Measurements from ENCODE around the gene ARSD. TPM values are rescaled to one million over a fixed set of nuclear protein-coding genes. Genes with fewer than 3 reads are reported as not detected.
A peak's percentile ranks its signal among the peaks of the same experiment; 100 is the strongest.

ARSD gene
- polyA plus RNA-seq, 3 donors, result 47.3 to 84.1 (median 48.1) TPM

GRCh38 chrX:2874222-2875135 is 54.7 kb downstream of the ARSD start:
- no peak for DNase-seq (ENCODE audit: extremely low read depth in 1 of 11, low read depth in 9 of 11, low spot score in 4 of 11)

DNA sequence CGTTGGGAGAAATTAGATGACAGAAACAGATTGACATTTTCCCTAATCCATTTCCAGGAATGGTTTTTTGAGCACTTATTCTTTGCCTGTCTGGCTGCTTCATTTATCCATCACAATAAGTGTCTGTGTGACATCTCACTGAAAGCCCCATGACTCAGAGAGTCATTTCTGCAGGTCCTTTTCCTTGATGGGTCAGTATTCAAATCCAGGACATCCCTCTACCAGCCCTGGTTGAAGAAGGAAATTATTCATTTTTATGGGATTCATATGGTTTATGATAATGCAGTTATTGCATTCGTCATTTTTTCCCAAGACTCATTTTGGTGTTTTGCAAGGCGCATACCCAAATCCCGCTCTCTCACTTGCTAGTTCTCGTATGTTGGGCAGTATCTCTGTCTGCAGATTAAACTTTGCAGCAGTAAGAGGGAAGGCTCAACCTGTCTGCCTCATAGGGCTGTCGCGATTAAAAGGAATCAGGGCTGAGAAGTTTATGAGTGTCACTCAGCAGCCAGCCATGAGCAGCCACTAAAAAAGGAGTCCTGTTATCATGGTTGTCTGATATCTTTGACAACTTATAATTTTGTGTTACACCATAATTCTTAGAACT is 56.4 kb downstream of the ARSD start:
- DNase-seq (ENCODE audit: extremely low read depth in 1 of 11, low read depth in 9 of 11, low spot score in 4 of 11), result no peak

DNA sequence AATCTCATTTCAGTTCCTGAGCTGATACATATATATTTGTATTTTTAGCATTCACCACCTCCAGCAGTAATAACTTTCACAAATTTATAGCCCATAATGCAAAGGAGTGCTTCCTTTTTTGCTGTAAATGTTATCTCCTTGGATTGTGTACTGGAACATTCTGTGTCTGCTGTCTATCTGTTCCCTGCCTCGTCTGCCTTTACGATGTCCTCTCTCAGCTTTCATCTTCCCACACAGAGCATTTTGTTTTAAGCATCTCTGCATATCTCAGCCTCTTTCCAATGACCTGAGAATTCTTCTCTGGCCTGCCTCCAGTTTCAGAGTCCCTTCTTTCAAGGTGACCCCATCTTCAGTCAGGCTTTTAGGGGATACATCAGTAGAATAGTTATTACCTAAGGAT is 57.3 kb downstream of the ARSD start:
- DNase-seq (ENCODE audit: extremely low read depth in 1 of 11, low read depth in 9 of 11, low spot score in 4 of 11), result no peak

- no peak for DNase-seq (ENCODE audit: extremely low read depth in 1 of 11, low read depth in 9 of 11, low spot score in 4 of 11)
These were observed 58.5 kb downstream of the ARSD start for GRCh38 chrX:2870650-2871049.

GRCh38 chrX:2867206-2867605 is 61.9 kb downstream of the ARSD start:
- DNase-seq (ENCODE audit: extremely low read depth in 1 of 11, low read depth in 9 of 11, low spot score in 4 of 11), result no peak

GRCh38 chrX:2863646-2864045 is 65.5 kb downstream of the ARSD start:
- DNase-seq (ENCODE audit: extremely low read depth in 1 of 11, low read depth in 9 of 11, low spot score in 4 of 11), result peak in 1 of 11 donors; percentile 14

DNA sequence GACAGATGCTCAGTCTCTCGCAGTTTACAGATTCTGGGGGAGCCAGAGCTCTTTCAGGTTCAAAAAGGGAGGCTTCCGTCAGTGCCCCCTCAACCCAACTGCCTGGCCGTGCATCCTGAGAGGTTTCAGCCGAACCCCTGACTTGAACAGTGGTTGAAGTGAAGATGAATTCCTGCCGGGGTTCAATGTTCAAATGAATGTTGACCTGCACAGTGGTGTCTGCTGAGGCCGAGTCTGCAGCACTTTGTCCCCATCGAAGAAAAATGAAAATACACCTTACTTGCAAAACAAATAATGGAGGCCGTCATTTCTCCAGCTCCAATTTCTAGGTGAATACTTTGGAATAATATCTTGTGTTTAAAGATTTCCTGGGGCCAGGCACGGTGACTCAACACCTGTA is 66.7 kb downstream of the ARSD start:
- no peak for DNase-seq (ENCODE audit: extremely low read depth in 1 of 11, low read depth in 9 of 11, low spot score in 4 of 11)

DNA sequence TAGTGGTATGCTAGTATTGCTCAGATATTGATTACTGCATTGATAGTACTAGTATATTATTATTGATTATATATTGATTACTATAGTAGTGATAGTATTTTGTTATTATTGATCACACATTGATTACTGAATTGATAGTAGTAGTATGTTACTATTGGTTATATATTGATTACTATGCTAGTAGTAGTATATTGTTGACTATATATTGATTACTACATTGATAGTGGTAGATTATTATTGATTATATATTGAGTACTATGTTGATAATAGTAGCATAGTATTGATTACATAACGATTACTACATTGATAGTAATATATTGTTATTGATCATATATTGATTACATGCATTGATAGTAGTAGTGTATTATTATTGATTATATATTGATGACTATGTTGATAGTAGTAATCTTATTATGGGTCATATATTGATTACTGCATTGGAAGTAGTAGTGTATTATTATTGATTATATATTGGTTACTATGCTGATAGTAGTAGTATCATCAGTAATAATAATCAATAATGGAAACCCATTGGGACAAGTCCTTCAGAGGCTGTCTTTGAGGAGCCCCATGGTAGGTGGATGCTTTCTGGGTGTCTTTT is 69.8 kb downstream of the ARSD start:
- DNase-seq (ENCODE audit: extremely low read depth in 1 of 11, low read depth in 9 of 11, low spot score in 4 of 11), result no peak

GRCh38 chrX:2857566-2857965 is 71.6 kb downstream of the ARSD start:
- DNase-seq (ENCODE audit: extremely low read depth in 1 of 11, low read depth in 9 of 11, low spot score in 4 of 11), result no peak

DNA sequence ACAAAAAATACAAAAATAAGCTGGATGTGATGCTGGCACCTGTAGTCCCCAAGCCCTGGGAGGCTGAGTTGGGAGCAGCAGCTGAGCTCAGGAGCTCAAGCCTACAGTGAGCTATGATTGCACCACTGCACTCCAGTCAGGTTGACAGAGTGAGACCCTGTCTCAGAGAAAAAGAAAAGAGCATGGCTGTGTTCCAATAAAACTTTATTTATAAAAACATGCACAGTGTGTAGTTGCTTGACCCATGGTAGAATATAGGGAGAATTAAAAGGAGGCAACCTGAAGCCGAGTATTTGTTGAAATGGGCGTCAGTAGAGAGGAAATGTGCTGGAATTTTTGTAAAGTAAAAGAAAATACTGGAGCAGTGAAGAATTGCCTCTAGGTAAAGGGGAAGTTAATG is 73.4 kb downstream of the ARSD start:
- no peak for DNase-seq (ENCODE audit: extremely low read depth in 1 of 11, low read depth in 9 of 11, low spot score in 4 of 11)

- no peak for DNase-seq (ENCODE audit: extremely low read depth in 1 of 11, low read depth in 9 of 11, low spot score in 4 of 11)
These were observed 74.2 kb downstream of the ARSD start for GRCh38 chrX:2854918-2855317.

Other genes with a start within 250 kb of the ARSD start
- 100 to 1,000 TPM; 152 to 198 (median 196) TPM for gene CD99, start 238.0 kb downstream of the ARSD start, polyA plus RNA-seq (ENCODE audit: insufficient read length in 3 of 3)
- under 1 TPM; 0.20 to 0.53 (median 0.50) TPM for gene XG, start 177.3 kb downstream of the ARSD start, polyA plus RNA-seq (ENCODE audit: insufficient read length in 3 of 3)
- 10 to 100 TPM; 17.8 to 18.6 (median 17.8) TPM for gene GYG2, start 100.4 kb downstream of the ARSD start, polyA plus RNA-seq (ENCODE audit: insufficient read length in 3 of 3)
- not detected for gene ARSH, start 77.2 kb upstream of the ARSD start, polyA plus RNA-seq (ENCODE audit: insufficient read length in 3 of 3)
- gene ARSF, start 112.1 kb upstream of the ARSD start, polyA plus RNA-seq (ENCODE audit: insufficient read length in 3 of 3), result under 1 TPM; 0.14 to 0.29 (median 0.19) TPM

Measured in renal cortex interstitium (tissue), 11 donors.